Stimulated activated CD4-positive, alpha-beta T cell treated with anti-CD3 and anti-CD28 coated beads, Interleukin-1b, Interleukin-23, amount 100 ng/mL, for 48 hours (primary cell): ENCODE results near the gene UBALD1.
"Not testable (repeated sequence)": the region's sequence is repeated elsewhere in the genome, so short reads cannot be mapped to it uniquely, and the experiment has no call there.

Source experiments
- DNase-seq: peaks from one replicate; pipeline ENCODE4 v3.0.0-alpha.2; 2020

Gene UBALD1

GRCh38 chr16:4593086-4593485 is 21.6 kb downstream of the UBALD1 start:
- DNase-seq: no peak

- DNase-seq: no peak
Measured at GRCh38 chr16:4591706-4592470, 22.8 kb downstream of the UBALD1 start.

GRCh38 chr16:4591191-4591590 is 23.5 kb downstream of the UBALD1 start:
- no peak for DNase-seq

- no peak for DNase-seq
Measured at GRCh38 chr16:4588961-4589360, 25.7 kb downstream of the UBALD1 start.

- no peak for DNase-seq
Measured at GRCh38 chr16:4588386-4588785, 26.3 kb downstream of the UBALD1 start.

- DNase-seq: no peak
Measured at GRCh38 chr16:4586291-4586690, 28.4 kb downstream of the UBALD1 start.

- DNase-seq: no peak
Measured at GRCh38 chr16:4583906-4584305, 30.8 kb downstream of the UBALD1 start.

GRCh38 chr16:4580250-4580649 is 34.4 kb downstream of the UBALD1 start:
- no peak for DNase-seq

GRCh38 chr16:4578961-4579530 is 35.6 kb downstream of the UBALD1 start:
- no peak for DNase-seq

GRCh38 chr16:4576008-4576407 is 38.7 kb downstream of the UBALD1 start:
- DNase-seq: no peak

GRCh38 chr16:4574919-4575705 is 39.6 kb downstream of the UBALD1 start:
- no peak for DNase-seq

- DNase-seq: not testable (repeated sequence)
Measured at GRCh38 chr16:4573926-4574325, 40.8 kb downstream of the UBALD1 start.

- no peak for DNase-seq
Measured at GRCh38 chr16:4572715-4573114, 42.0 kb downstream of the UBALD1 start.

GRCh38 chr16:4570688-4571321 is 43.9 kb downstream of the UBALD1 start:
- no peak for DNase-seq

- no peak for DNase-seq
Measured at GRCh38 chr16:4570086-4570485, 44.6 kb downstream of the UBALD1 start.

GRCh38 chr16:4566144-4566543 is 48.5 kb downstream of the UBALD1 start:
- no peak for DNase-seq

GRCh38 chr16:4564661-4565267 is 49.9 kb downstream of the UBALD1 start:
- DNase-seq: no peak

- no peak for DNase-seq
Measured at GRCh38 chr16:4561596-4561995, 53.1 kb downstream of the UBALD1 start.
